Measurements from ENCODE around the gene SPINK8.

Gene SPINK8

GRCh38 chr3:48269592-48269991, 63.9 kb downstream of the SPINK8 start (continued):
- TF ChIP-seq ZNF580 (tag by site-specific recombination; IDR thresholded peaks at IDR 0.05) (no peak), ZNF362 (tag by site-specific recombination; IDR thresholded peaks at IDR 0.05) (no peak), KLF10 (tag by site-specific recombination; IDR thresholded peaks at IDR 0.05) (no peak), ZNF585B (tag by site-specific recombination; IDR thresholded peaks at IDR 0.05) (no peak), ZNF777 (tag by site-specific recombination; IDR thresholded peaks at IDR 0.05; ENCODE audit: borderline replicate concordance) (no peak)

GRCh38 chr3:48268936-48269561, 64.4 kb downstream of the SPINK8 start:
- POLR2A ChIA-PET: no interaction called here
- Histone ChIP-seq H3K9me3 (ENCODE audit: control insufficient read depth, insufficient read depth, low read depth, low read length) (no peaks in the 10 kb centered on the region), H3K4me3 (ENCODE audit: low read depth, low read length) (no peak overlapping the region), H3K27ac (ENCODE audit: extremely low read depth, low read depth, low read length) (no peak overlapping the region), H3K36me3 (ENCODE audit: control insufficient read depth in 2 of 2, insufficient read depth in 1 of 2, low read length in 2 of 2) (peaks cover 0 to 60% of the 10 kb centered on the region in 2 experiments; a peak in 2 of 3 replicates), H3K4me1 (ENCODE audit: control insufficient read depth, insufficient read depth, low read length) (no peaks in the 10 kb centered on the region)
- no peak for TF ChIP-seq ZNF610 (tag by site-specific recombination; IDR thresholded peaks at IDR 0.05; ENCODE audit: borderline replicate concordance)
- peak; percentile 81; the same call in 1 of the 2 replicates for TF ChIP-seq EGR2 (tag by site-specific recombination; IDR thresholded peaks at IDR 0.05; ENCODE audit: low read depth)
- TF ChIP-seq ZNF132 (tag by site-specific recombination; IDR thresholded peaks at IDR 0.05; ENCODE audit: borderline replicate concordance): no peak
- peak; percentile 85 for TF ChIP-seq ZFHX2 (tag by site-specific recombination; conservative IDR thresholded peaks at IDR 0.05)
- TF ChIP-seq ZNF16 (tag by site-specific recombination; IDR thresholded peaks at IDR 0.05; ENCODE audit: low read depth): no peak
- TF ChIP-seq ATF2 (tag by site-specific recombination; IDR thresholded peaks at IDR 0.05; ENCODE audit: low read depth): no peak
- no peak for TF ChIP-seq YY2 (tag by site-specific recombination; IDR thresholded peaks at IDR 0.05)
- TF ChIP-seq ZNF391 (tag by site-specific recombination; IDR thresholded peaks at IDR 0.05; ENCODE audit: borderline replicate concordance, low read depth): no peak
- TF ChIP-seq PRDM6 (tag by site-specific recombination; IDR thresholded peaks at IDR 0.05): no peak
- no peak for TF ChIP-seq ZBTB44 (tag by site-specific recombination; IDR thresholded peaks at IDR 0.05)
- CTCF ChIA-PET: interaction anchor here (7.6 kb wide), 1 partner anchor 167 kb away, joined by 97 read pairs; no protein-coding TSS in a partner anchor

- no peaks in the 10 kb centered on the region for H3K9me3 ChIP-seq (ENCODE audit: control insufficient read depth, insufficient read depth, low read depth, low read length)
- ChIA-PET POLR2A (no interaction called here), CTCF (interaction anchor here (0.6 to 7.6 kb wide), 4 partner anchors 15 to 168 kb away, joined by 3 to 97 read pairs (median 10); no protein-coding TSS in a partner anchor)
- H3K4me1 ChIP-seq (ENCODE audit: control insufficient read depth, insufficient read depth, low read length): no peaks in the 10 kb centered on the region
- H3K4me3 ChIP-seq (ENCODE audit: low read depth, low read length): no peak overlapping the region
- H3K27ac ChIP-seq (ENCODE audit: extremely low read depth, low read depth, low read length): no peak overlapping the region
- H3K36me3 ChIP-seq (ENCODE audit: control insufficient read depth in 2 of 2, insufficient read depth in 1 of 2, low read length in 2 of 2): peaks cover 0 to 66% of the 10 kb centered on the region in 2 experiments; a peak in 2 of 3 replicates
- no peak for TF ChIP-seq ZNF548 (tag by site-specific recombination; IDR thresholded peaks at IDR 0.05)
- TF ChIP-seq EGR2 (tag by site-specific recombination; IDR thresholded peaks at IDR 0.05; ENCODE audit: low read depth): peak; percentile 51; the same call in 1 of the 2 replicates
- TF ChIP-seq ZSCAN30 (tag by site-specific recombination; IDR thresholded peaks at IDR 0.05): no peak
- TF ChIP-seq GLIS1 (tag by site-specific recombination; IDR thresholded peaks at IDR 0.05): no peak
- no peak for TF ChIP-seq ZNF768 (tag by site-specific recombination; IDR thresholded peaks at IDR 0.05)
- TF ChIP-seq KLF7 (tag by site-specific recombination; IDR thresholded peaks at IDR 0.05; ENCODE audit: borderline replicate concordance): no peak
- TF ChIP-seq ZNF658 (tag by site-specific recombination; IDR thresholded peaks at IDR 0.05): no peak
- no peak for TF ChIP-seq HIC1 (tag by site-specific recombination; IDR thresholded peaks at IDR 0.05)
Observed at GRCh38 chr3:48268381-48268935, 65.0 kb downstream of the SPINK8 start.

Measured in HEK293 (cell line).